HG03064 (cell line): Measurements from ENCODE around the gene ANO10.
"Not testable (repeated sequence)": the region's sequence is repeated elsewhere in the genome, so short reads cannot be mapped to it uniquely, and the experiment has no call there.

Experiments
- ATAC-seq: cut with Tn5 transposase; IDR thresholded peaks from one replicate; pipeline ENCODE4 v1.9.1; 2021; ENCODE audit warnings: low read depth; ENCODE audit not compliant: unreplicated experiment

Gene ANO10

GRCh38 chr3:43356033-43356432 lies 265.8 kb downstream of the ANO10 start:
- not testable (repeated sequence) for ATAC-seq

DNA sequence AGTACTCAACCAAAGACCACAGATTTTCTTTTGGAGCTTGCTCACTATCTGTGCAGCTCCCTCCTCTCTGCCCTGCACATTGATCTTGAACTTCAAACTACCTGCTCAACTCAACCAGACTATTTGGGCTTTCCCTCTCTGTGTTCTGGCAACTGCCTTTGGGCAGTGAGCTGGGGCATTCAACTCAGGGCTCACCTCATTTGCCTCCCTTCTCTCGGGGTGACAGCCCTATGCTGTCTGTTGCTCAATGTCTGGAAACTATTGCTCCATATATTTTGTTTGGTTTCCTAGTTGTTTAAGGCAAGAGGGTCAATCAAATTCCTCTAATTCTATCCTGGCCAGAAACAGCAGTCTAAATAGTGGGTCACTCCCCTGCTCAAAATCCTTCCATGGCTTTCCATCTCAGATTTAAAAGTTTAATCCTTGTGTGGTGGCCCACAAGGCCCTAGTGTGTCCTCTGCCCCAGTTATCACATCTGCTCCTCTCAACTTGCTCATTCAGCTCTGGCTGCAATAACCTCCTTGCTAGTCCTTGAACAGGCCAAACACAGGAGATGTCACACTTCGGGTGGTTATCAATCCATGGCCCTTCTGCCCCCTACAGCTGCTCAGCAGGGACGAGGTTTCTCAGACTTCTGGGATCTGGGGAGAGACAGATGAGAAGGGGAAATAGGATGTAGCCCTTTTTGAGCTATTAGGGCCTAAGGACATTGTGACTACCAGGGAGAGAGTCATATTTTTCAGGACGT lies 267.7 kb downstream of the ANO10 start:
- no peak for ATAC-seq

GRCh38 chr3:43353393-43353792 lies 268.4 kb downstream of the ANO10 start:
- ATAC-seq = no peak

DNA sequence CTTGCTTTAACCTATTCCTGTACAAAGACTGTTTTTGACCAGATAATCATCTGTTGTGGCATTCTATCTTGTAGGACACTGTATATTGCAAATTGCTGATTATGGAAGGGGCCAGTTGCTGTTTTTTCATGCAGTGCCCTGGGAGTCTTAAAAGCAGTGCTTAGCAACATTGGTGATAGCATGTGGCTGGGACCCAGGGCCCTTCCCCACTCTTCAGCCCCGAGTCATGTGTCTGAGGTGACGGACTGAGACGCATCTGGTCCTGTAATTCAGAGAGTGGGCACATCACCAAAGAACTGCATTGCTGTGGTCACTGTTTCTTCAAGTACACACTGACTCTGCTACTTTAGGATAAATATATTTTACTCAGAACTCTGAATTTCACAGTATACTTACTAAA lies 272.1 kb downstream of the ANO10 start:
- ATAC-seq = no peak

GRCh38 chr3:43348852-43349574 lies 272.8 kb downstream of the ANO10 start:
- no peak for ATAC-seq

DNA sequence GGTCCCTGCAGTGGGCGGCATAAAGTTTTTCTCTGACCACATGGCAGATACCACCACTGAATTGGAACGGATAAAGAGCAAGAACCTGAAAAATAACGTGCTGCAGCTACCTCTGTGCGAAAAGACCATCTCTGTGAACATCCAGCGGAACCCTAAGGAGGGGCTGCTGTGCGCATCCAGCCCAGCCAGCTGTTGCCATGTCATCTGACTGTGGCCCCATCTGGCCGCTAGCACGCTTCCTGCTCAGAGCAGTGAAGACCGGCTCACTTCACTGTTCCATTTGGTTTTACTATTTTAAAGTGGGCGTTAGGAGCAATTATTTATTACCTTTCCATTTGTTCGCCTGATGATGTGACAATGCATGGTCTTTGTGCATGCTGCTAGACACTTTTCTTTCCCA lies 273.5 kb downstream of the ANO10 start:
- no peak for ATAC-seq

DNA sequence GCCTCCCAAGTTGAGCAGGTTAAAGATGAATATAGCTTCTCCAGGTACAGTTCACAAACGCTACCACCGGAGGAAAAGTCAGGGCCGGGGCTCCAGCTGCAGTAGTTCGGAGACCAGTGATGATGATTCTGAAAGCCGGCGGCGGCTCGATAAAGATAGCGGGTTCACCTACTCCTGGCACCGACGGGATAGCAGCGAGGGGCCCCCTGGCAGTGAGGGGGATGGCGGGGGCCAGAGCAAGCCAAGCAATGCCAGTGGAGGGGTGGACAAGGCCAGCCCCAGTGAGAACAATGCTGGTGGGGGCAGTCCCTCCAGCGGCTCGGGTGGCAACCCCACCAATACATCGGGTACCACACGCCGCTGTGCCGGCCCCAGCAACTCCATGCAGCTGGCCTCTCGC lies 274.0 kb downstream of the ANO10 start:
- ATAC-seq = no peak

GRCh38 chr3:43346978-43347749 lies 274.6 kb downstream of the ANO10 start:
- no peak for ATAC-seq

DNA sequence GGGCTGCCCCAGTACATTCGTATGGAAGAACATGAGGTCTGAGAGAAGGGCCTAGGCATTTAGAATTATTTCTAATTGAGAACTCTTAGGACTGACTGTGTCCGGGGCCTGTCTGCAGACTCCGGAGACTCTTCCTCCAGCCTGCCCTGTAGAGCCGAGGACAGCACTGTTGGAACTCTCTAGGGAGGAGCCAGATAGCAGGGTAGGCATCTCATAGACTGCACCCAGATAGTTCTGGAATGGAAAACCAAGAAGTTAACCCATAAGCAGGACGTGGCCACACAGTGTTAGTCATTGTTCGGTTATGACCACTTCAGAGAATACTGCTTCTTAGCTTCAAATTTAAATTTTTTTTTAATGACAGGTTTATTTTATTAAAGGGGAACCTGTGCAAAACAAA lies 275.9 kb downstream of the ANO10 start:
- ATAC-seq = no peak

DNA sequence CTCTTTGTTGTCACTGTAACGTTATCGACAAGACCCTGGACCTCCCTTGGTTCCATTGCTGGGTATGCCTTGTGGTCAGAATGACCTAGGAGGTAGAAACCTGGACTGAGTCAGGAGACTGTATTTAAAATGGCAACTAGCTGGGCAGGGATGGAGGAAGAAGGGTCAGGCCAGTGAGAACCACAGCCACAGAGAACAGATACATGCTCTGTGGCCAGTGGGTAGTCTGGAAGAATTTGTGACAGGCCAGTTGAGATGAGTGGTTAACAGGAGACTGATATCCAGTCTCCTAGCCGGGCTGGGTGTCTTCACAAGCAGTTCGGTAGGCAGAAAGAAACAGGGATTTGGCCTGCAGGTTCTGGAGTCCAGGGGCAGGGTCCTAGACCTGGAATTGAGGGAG lies 276.6 kb downstream of the ANO10 start:
- no peak for ATAC-seq

DNA sequence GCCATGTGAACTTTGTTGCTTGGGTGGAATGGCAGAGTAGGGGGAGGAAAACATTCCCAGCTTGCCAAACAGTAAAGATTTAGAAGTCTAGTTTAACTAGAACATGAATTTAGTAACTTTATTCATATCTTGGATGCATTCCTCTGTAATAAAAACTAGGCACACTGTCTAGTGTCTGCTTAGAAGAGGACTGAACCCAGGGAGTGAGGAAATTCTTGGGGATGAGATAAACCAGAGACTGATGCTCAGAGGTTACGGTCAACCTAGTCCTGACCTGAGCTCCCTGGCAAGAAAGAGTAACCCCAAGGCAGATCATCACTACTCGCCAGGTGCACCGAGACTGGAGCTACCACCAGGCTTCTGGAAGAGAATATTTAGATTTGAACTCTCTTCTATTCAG lies 277.3 kb downstream of the ANO10 start:
- no peak for ATAC-seq

DNA sequence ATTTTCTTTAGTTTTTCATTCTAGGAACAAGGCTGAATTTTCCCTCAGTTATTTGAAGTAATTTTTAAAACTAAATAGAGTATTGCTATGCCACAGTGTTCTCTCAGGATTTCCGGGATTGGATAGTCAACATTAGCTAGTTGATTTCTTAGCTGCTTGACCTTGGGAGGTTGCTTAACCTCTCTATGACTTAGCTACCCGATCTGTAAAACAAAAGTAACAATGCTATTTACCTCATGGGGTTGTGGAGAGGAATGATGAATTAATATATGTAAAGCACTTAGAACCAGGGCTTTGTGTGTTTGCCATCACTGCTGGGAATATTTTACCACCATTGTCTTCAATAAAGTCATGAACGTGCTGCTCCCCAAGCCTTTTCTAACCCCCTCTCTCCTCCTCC lies 278.0 kb downstream of the ANO10 start:
- ATAC-seq = no peak

- no peak for ATAC-seq
Measured at GRCh38 chr3:43343185-43343584, 278.6 kb downstream of the ANO10 start.

DNA sequence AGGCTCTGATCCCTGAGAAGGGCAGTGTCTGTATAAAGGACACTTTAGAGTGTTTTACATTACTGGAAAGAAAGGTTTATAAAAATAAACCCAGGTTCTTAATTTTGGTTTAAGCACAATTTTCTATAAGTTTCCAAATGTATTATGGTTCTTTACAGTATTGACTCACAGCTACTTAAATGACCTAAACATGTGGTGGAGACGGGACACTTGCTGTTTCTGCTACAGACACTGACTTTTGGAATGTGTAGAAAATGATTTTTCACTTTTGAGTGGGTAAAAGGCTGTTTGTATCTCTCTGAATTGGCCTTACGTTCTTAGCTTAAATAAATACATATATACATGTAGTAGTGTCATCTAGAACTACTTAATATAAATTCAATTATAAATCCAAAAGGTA lies 280.0 kb downstream of the ANO10 start:
- ATAC-seq = no peak

DNA sequence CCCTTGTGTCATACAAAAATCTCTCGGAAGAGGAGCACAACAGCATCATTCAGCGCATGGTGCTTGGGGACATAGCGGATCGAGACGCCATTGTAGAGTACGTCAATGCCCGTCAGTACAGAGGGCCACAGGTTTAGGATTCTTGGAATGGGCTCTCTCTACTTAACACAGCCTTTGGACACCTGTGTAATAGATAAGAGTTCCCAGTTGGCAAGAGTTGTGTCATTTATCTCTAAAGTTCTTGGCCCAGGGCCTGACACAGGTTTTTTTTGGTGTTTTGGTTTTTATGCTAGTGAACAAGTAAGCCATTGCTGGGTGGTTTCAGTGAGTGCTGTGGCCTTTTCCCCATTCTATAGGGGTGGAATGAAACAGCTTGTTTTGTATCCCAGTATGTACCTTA lies 281.4 kb downstream of the ANO10 start:
- ATAC-seq = no peak

GRCh38 chr3:43338295-43338694 lies 283.5 kb downstream of the ANO10 start:
- ATAC-seq = no peak

DNA sequence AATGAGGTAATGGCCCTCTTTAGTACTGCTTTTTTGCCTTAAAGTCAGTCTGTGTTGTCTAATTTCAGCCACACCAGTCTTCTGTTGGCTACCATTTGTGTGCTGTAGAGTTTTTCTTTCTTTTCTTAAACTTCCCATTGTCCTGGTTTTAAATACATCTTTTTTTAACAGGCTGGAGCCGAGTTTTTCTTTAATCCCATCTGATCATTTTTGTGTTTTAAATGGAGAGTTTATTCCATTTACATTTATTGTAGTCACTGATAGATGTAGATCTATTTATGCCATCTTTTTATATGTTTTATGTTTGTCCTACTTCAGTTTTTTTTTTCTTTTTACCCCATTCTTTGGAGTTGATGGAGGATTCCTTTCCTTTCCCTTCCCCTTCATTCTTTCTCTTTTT lies 286.0 kb downstream of the ANO10 start:
- no peak for ATAC-seq

- ATAC-seq = no peak
Measured at GRCh38 chr3:43334976-43335375, 286.8 kb downstream of the ANO10 start.

- no peak for ATAC-seq
Measured at GRCh38 chr3:43331381-43331780, 290.4 kb downstream of the ANO10 start.

- no peak for ATAC-seq
Measured at GRCh38 chr3:43330981-43331380, 290.8 kb downstream of the ANO10 start.

DNA sequence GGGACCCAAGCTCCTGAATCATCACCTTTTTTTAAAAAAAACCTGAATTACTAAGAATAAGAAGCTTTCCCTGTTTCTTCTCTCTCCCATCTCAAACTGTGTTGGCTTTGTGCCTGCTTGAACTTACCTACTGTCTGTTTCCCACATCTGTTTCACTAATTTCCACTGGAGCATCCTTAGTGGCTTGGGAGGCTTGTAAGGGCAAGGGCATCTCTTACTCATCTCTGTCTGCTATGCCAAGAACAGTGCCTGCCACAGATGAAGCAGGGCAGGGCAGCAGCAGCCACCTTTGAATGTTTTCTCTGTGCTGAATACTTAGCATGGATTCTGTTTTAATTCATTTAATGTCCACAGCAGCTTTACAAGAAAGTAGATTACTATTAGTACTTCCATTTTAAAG lies 293.2 kb downstream of the ANO10 start:
- no peak for ATAC-seq

DNA sequence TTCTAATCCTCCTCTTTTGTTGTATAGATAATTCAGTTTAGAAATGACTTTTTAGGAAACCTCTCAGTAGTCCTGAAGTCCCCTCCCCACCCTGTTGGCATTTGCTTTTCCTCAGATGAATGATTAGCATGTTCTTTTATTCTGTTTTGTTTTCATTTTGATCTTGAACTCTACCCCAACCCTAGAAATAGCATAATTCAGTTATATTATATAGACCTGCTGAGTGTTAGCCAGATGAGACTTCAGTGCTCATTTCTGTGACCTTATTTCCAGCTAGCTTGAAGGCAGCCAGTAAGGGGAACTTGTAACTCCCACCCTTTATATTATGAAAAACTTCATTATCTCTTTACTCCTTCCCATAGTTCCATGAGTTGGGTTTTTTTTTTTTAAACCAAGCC lies 294.2 kb downstream of the ANO10 start:
- ATAC-seq = no peak
